Muscle layer of colon (tissue), 2 donors: Measurements from ENCODE around the gene CRTC3.

Experiments
- H3K27ac ChIP-seq: one replicate; pipeline ENCODE4 v1.7.0; 2013; ENCODE audit warnings: low read depth, mild to moderate bottlenecking, low read length, moderate library complexity
- H3K27me3 ChIP-seq, 2 donors: one replicate each; pipeline ENCODE4 v1.7.0; 2013; ENCODE audit warnings: low read length in 2 of 2, mild to moderate bottlenecking in 2 of 2; ENCODE audit not compliant: insufficient read depth in 2 of 2, control insufficient read depth in 1 of 2
- H3K36me3 ChIP-seq: one replicate; pipeline ENCODE4 v1.7.0; 2013; ENCODE audit warnings: mild to moderate bottlenecking, low read length; ENCODE audit not compliant: insufficient read depth
- H3K4me1 ChIP-seq: one replicate; pipeline ENCODE4 v1.7.0; 2013; ENCODE audit warnings: mild to moderate bottlenecking, low read length; ENCODE audit not compliant: insufficient read depth
- H3K4me3 ChIP-seq, 2 donors: one replicate each; pipeline ENCODE4 v1.7.0; 2013; ENCODE audit warnings: low read length in 2 of 2, low read depth in 1 of 2, mild to moderate bottlenecking in 1 of 2, moderate library complexity in 1 of 2
- H3K9ac ChIP-seq: one replicate; pipeline ENCODE4 v1.7.0; 2013; ENCODE audit warnings: low read length
- H3K9me3 ChIP-seq: one replicate; pipeline ENCODE4 v1.7.0; 2013; ENCODE audit warnings: mild to moderate bottlenecking, low read length
- donor health status: abdominal sarcoma.
- donor health status: Adenocarcinoma of cecum.

The CRTC3 gene

DNA sequence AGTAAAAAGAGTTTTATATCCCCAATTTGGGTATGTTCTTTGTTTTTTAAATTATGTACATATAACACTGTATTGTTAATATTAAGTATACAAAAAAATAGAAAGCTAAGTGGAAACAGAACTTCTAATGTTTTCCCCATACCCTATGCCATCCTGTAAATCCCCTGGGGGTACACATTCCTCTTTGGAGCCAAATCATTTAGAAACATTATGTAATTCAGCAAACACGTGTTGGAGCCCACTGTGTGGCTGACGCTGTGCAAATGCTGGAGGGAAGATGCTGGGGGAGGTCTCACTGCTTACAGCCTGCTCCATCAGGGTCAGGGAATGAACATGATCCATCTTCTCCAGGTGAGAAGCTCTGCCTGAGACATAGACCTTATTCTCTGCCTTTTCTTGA lies 52.8 kb downstream of the CRTC3 start:
- H3K9ac ChIP-seq = no peak overlapping the region
- no peak overlapping the region for H3K4me3 ChIP-seq
- no peaks in the 10 kb centered on the region for H3K9me3 ChIP-seq
- no peaks in the 10 kb centered on the region for H3K27me3 ChIP-seq
- peaks cover 18% of the 10 kb centered on the region for H3K4me1 ChIP-seq
- H3K27ac ChIP-seq = no peak overlapping the region
- no peaks in the 10 kb centered on the region for H3K36me3 ChIP-seq

DNA sequence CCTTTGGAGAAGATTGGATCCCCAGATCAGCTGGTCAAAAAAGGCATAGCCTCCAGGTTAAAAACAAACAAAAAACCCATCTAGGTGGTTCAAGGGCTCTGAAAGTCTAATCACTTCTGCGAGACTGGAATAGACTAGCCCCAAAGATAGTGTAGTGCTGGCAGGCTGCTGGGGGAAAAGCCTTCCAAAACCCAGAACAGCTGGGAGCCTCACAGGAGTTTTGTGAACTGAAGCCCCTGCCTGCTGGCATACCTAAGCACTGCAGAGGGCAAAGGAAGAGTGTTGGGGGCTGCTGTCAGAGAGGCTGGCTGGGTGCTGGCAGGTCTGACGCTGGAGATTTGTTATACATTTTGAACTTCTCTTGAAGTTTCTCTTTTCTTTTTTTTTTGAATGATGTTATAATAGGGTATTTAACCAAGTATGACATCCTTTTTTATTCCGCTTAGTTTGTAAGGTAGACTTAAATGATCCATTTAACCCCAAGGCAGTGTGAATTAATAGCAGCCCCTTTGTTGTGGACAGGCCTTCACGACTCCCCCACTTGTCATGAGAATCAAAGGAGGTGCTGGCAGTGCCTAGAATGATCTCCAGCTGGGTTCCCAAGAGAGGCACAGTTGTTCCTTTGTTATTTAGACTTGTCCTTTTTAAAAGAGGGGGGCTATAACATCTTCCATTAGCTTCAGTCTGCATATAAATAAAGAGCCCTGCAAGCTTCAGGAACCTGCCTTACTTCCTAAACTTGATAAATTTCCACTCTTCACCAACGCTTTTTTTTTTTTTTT lies 53.9 kb downstream of the CRTC3 start:
- Histone ChIP-seq H3K9me3 (no peaks in the 10 kb centered on the region), H3K4me1 (peaks cover 18% of the 10 kb centered on the region), H3K9ac (no peak overlapping the region), H3K36me3 (no peaks in the 10 kb centered on the region), H3K27me3 (no peaks in the 10 kb centered on the region), H3K4me3 (no peak overlapping the region), H3K27ac (no peak overlapping the region)

DNA sequence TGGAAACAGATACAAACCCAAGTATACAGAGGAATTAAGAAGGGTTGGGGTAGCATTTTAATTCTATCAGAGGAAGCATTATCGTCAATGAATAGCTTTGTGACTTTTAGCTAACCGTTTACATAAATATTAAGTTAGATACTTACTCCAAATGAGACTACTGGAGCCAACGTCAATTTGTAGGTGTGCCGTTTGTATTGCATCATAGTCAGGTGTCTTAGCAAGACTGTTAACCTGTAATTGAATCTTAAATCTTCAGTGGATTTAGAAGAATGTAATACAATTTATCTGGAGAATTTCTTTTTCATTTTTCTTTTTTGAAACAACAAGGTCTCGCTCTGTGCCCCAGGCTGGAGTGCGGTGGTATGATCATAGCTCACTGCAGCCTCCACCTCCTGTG lies 55.1 kb downstream of the CRTC3 start:
- no peak overlapping the region for H3K9ac ChIP-seq
- H3K27me3 ChIP-seq = no peaks in the 10 kb centered on the region
- H3K4me3 ChIP-seq = no peak overlapping the region
- no peak overlapping the region for H3K27ac ChIP-seq
- no peaks in the 10 kb centered on the region for H3K36me3 ChIP-seq
- peaks cover 18% of the 10 kb centered on the region for H3K4me1 ChIP-seq
- no peaks in the 10 kb centered on the region for H3K9me3 ChIP-seq

DNA sequence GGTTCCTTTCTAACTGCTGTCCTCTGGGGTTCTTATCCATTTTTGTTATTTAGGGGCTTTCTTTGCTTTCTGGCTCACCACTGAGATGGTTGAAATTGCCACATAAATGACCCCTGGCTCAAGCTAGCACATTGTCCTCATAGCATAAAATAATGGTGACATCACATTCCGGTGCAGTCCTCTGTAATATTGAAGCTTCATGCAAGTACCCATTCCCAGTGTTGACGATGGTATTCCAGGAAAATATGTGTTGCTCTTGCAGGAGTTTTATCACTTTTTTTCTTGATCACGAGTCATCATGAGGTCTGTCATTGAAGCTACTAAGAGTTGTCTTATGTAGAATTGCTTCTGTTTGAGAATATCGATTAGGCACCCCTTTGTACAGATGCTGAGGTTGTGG lies 56.1 kb downstream of the CRTC3 start:
- Histone ChIP-seq H3K9me3 (no peaks in the 10 kb centered on the region), H3K9ac (no peak overlapping the region), H3K4me1 (peaks cover 11% of the 10 kb centered on the region), H3K27me3 (no peaks in the 10 kb centered on the region), H3K4me3 (no peak overlapping the region), H3K36me3 (no peaks in the 10 kb centered on the region), H3K27ac (no peak overlapping the region)

DNA sequence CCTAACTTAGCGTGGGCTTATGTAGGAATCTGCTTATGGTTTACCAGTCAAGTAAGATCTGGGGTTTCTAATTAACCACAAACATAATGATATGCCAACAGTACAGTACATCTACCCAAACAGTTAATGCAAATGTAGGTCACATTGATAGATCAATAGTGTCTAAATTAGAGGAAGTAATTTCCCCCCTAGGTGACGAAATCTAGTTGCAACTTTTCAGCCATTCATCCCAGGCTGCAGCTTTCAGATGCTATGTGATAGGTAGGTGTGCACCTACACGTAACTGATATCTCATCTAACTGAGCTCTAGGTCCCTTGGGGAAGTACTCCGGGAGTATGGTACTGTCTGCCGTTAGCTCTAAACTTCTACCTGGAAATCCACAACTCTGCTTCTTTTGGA lies 57.2 kb downstream of the CRTC3 start:
- Histone ChIP-seq H3K4me3 (no peak overlapping the region), H3K27me3 (no peaks in the 10 kb centered on the region), H3K9me3 (no peaks in the 10 kb centered on the region), H3K4me1 (peaks cover 7% of the 10 kb centered on the region), H3K9ac (no peak overlapping the region), H3K27ac (no peak overlapping the region), H3K36me3 (no peaks in the 10 kb centered on the region)

DNA sequence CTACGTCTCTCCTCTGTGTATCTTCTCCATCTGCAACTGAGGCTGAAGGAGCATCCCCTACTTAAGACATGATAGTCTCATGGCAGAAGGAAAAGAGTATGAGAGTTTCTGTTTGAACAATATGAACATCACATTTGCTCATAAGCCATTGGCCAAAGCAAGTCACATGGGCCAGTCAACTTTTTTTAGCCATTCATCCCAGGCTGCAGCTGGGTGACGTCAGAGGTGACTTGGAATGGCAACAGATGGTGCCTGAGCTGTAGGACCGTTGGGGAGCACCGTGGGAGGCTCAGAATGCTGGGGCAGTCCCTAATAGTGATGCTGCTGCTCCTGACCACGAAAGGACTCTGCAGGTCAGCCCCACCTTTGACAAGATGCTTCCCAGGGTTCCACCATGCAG lies 58.7 kb downstream of the CRTC3 start:
- Histone ChIP-seq H3K4me3 (no peak overlapping the region), H3K27me3 (no peaks in the 10 kb centered on the region), H3K9ac (no peak overlapping the region), H3K27ac (no peak overlapping the region), H3K36me3 (no peaks in the 10 kb centered on the region), H3K4me1 (peaks cover 3% of the 10 kb centered on the region), H3K9me3 (no peaks in the 10 kb centered on the region)

DNA sequence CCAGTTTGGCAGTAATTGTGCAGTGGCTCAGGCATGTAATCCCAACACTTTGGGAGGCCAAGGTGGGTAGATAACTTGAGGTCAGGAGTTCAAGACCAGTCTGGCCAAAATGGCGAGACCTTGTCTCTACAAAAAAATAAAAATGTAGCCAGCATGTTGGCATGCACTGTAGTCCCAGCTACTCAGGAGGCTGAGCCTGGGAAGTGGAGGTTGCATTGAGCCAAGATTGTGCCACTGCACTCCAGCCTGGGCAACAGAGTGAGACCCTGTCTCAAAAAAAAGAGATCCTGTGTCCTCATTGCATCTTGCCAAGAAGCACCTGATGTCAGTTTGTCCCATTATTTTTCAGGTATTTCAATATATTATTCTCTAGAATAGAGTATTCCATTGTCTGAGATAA lies 61.8 kb downstream of the CRTC3 start:
- no peaks in the 10 kb centered on the region for H3K27me3 ChIP-seq
- H3K27ac ChIP-seq = no peak overlapping the region
- no peak overlapping the region for H3K9ac ChIP-seq

DNA sequence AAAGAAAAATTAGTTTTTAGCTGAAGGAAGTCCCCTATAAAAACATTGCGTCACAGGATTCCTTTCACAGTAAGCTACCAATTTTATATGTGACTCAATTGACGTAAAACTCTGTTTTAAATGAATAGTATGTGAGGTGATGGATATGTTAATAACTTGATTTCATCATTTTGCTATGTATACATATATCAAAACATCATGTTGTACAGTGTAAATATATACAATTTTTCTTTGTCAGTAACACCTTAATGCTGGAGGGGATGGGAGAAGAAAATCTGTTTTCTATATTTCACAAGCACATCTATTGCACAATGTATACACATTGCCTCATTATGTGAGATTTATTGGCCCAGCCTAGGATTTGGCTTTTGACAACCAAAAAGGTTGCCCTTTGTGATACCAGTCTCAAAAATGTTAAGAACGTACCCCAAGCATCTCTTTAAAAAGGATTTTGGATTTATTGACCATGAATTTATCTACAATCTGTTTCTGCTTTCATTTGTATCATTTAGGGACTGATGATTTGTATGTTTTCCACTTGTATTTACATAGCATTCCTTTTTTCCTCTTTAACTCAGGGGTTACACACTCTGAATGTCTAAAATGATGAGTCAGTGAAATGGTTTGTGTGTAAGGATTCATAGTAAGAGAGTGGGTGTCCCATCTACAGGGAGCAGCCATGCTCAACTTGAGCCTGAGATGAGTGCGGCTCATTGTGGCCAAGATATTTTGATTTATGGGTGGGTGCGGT lies 62.6 kb downstream of the CRTC3 start:
- Histone ChIP-seq H3K4me3 (no peak overlapping the region), H3K9ac (no peak overlapping the region), H3K27ac (no peak overlapping the region), H3K4me1 (peaks cover 14% of the 10 kb centered on the region), H3K9me3 (no peaks in the 10 kb centered on the region), H3K36me3 (no peaks in the 10 kb centered on the region), H3K27me3 (no peaks in the 10 kb centered on the region)

More for the DNA sequence above, 61.8 kb downstream of the CRTC3 start:
- peaks cover 7% of the 10 kb centered on the region for H3K4me1 ChIP-seq
- H3K4me3 ChIP-seq = no peak overlapping the region
- H3K9me3 ChIP-seq = no peaks in the 10 kb centered on the region
- no peaks in the 10 kb centered on the region for H3K36me3 ChIP-seq

DNA sequence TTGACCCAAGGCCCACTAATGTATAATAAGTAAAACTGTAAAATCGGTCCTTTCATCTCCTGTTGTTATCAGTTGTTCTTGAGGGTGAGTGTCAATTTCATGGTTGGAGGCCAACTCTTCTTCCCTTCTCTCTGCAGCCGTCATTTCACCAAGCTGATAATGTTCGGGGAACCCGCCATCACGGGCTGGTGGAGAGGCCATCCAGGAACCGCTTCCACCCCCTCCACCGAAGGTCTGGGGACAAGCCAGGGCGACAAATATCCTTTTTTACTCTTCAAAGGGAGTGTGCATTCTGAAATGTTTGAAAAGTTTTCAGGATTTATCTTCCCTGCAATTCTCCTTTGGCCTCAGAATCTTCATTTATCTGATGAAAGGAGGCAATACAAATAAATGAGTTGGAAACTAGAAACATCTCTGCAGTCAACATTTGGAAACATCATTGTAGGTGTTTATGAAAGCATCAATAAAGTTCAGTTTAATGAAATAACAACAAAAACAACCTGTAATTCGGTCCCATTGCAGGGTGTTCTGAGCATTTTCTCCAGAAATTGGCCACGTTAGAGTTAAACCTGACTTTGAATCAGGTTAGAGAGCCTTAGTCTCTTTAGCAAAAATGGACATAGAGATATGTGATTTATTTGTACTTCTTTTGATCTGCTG lies 63.9 kb downstream of the CRTC3 start:
- Histone ChIP-seq H3K4me1 (peaks cover 28% of the 10 kb centered on the region), H3K9ac (no peak overlapping the region), H3K27ac (no peak overlapping the region), H3K36me3 (no peaks in the 10 kb centered on the region), H3K27me3 (no peaks in the 10 kb centered on the region), H3K9me3 (no peaks in the 10 kb centered on the region), H3K4me3 (no peak overlapping the region)

DNA sequence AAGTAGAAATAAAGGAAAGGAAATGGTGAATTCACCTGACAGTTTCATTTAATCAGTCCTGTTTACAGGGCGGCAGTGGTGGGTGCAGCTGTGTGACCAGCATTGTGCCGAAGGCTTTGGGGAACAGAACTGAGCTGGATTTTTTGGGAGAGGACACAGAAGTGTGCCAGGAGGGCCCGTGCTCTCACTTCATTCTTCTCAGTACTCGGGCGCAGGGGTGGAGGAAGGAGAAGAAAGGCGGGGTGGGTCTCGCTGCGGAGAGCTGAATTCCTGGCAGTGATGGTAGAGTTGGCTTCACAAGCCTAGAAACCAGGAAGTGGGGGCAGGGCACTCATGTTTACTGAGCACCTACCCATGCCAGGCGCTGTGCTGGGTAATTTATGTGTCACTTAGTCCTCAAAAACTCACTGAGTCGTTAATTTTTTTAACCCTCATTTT lies 64.6 kb downstream of the CRTC3 start:
- Histone ChIP-seq H3K27me3 (no peaks in the 10 kb centered on the region), H3K4me1 (peaks cover 33% of the 10 kb centered on the region), H3K4me3 (no peak overlapping the region), H3K9me3 (no peaks in the 10 kb centered on the region), H3K27ac (peak overlapping the region; percentile 28), H3K9ac (no peak overlapping the region), H3K36me3 (no peaks in the 10 kb centered on the region)

DNA sequence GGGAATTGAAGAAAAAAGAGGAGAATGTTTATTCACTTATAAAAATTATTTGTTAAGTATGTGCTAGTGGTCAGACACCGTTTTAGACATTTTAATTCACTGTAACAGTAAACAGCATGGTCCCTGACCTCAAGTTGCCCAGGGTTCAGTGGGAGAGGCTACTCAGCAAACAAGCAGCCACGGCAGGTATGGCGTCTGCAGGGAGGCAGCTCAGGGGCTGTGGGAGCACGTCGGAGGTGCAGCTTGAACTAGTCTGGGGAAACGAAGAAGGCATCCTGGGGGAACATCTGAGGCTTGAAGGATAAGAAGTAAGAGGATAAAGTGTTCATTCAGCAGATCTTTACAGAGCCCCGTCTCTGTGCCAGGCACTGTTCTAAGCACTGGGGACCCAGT lies 66.0 kb downstream of the CRTC3 start:
- H3K9ac ChIP-seq = no peak overlapping the region
- no peaks in the 10 kb centered on the region for H3K27me3 ChIP-seq
- H3K4me3 ChIP-seq = no peak overlapping the region
- peaks cover 4% of the 10 kb centered on the region for H3K36me3 ChIP-seq
- peaks cover 35% of the 10 kb centered on the region for H3K4me1 ChIP-seq
- no peak overlapping the region for H3K27ac ChIP-seq
- H3K9me3 ChIP-seq = no peaks in the 10 kb centered on the region
